HG03439 (cell line): ENCODE measurements around the gene MAP3K19.
"Not testable (repeated sequence)": the region's sequence is repeated elsewhere in the genome, so short reads cannot be mapped to it uniquely, and the experiment has no call there.

ENCODE experiments used
- ATAC-seq: cut with Tn5 transposase; IDR thresholded peaks from one replicate; pipeline ENCODE4 v1.9.1; 2021; ENCODE audit warnings: mild to moderate bottlenecking, moderate library complexity; ENCODE audit not compliant: unreplicated experiment

MAP3K19 gene

DNA sequence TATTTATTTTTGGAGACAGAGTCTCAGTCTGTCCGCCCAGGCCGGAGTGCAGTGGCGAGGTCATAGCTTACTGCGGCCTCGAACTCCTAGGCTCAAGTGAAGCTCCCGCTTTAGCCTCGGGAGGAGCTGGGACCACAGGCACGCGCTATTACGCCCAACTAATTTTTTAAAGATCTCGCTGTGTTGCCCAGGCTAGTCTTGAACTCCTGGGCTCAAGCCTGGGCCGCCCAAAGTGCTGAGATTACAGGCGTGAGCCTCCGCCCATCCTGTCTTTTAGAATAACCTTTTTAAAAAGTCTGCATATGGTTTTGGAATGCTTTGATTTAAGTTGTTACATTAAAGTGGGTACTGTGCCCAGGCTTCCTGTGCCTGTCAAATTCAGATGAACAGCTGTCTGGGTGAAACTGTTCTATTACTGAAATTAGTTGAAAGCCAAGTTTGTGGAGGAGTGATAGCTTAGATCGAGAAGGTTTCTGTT lies 5.8 kb upstream of the MAP3K19 start:
- ATAC-seq: peak; percentile 40

DNA sequence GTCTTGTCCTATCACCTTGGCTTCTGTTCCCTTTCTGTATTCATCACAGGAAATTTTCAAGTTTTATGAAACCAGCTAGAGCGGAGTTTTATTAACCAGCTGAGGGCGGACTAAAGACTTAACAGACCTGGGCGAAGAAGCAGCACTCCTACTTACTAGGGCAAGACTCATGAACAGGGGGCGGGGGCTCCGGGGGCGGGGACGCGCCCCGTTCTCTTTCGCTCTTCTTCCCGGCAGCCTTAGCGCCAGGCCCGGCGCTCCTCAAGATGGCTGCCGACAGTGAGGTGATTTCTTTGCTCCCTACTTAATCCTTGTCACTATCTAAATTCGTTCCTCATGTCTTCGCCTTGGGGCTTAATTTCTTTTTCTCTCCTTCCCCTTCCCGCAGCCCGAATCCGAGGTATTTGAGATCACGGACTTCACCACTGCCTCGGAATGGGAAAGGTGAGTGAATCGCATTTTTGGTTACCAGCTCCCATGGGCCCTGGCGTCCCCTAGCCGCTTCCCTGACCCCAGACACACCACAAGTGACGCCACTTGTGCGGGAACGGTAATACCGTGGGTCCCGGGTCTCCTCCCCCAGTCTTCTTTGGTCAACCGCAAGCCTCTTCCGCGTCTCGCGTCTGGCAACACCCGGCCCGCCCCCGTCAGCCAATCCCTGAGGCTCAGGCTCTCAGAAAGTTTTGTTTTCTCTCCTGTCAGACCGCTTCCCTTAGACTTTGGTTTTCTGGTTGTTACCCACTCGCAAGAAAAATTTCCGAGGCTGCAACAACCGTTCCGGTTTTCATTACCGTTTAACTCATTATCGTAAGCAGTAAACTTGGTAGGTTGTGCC lies 5.0 kb upstream of the MAP3K19 start, which contains the start of gene RAB3GAP1:
Gene RAB3GAP1 (plus strand): TSS at position 251 of the 835 bp plus-strand sequence. CDS start 16 bp downstream, at position 267.
- peak; percentile 79 for ATAC-seq

DNA sequence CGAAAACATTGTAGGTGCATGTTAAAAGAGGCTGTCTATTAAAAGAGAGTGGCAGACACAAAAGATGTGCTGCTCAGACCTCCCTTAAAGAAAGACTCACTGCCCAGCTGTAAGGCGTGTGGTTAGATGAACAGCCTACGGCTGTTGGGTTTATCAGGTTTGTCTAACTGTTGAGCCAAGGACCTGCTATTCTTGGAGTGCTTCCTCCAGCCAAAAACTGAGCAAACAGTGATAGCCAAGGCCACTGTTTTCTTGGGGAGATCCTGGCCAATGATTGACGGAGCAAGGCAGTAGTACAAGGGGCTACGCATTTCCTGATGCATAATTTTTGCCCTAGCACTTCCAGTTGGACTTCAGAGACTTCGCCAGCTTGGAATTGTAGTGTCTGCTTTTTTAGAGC lies 3.4 kb upstream of the MAP3K19 start:
- ATAC-seq: no peak

DNA sequence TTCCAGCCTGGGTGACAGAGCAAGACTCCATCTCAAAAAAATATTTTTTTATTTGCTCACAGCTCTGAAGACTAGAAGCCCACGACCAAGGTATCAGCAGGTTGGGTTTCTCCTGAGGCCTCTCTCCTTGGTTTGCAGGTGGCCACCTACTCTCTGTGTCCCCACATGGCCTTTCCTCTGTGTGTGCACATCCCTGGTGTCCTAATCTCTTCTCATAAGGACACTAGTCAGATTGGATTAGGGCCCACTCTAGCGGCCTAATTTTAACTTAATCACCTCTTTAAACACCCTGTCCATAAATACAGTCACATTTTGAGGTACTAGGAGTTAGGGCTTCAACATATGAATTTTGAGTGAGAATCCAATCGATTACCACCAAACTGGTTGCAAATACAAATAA lies 2.9 kb upstream of the MAP3K19 start:
- no peak for ATAC-seq

DNA sequence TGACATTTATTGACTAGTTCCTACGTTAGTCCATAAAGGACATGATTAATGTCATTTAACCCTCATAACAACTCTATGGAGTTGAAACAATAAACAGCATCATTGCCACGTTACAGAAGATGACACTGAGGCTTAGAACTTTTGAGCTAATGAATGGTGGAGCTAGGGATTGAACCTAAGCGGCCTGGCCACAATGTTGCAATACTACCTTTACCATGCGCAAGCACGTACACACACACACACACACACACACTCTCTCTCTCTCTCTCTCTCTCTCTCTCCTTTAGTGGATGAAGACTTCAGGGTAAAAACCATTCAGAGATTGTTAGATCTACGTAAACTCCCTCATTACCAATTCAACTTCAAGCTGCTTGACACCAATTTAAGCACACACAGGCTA lies 875 bp upstream of the MAP3K19 start:
- no peak for ATAC-seq

DNA sequence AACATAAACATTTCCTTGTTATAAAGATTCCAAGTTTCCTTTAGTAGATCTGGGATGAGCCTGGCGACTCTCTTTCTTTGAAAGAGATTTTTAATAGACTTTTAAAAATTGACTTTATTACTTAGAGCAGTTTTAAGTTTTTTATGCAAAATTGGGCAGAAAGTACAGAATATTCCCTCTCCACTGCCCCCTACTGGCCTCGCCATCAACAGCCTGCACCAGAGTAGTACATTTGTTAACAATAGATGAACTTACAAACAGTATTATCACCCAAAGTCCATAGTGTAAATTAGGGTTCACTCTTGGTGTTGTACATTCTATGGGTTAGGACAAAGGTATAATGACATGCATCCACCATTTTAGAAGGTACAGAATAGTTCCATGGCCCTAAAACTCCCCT lies 3.9 kb downstream of the MAP3K19 start:
- no peak for ATAC-seq

DNA sequence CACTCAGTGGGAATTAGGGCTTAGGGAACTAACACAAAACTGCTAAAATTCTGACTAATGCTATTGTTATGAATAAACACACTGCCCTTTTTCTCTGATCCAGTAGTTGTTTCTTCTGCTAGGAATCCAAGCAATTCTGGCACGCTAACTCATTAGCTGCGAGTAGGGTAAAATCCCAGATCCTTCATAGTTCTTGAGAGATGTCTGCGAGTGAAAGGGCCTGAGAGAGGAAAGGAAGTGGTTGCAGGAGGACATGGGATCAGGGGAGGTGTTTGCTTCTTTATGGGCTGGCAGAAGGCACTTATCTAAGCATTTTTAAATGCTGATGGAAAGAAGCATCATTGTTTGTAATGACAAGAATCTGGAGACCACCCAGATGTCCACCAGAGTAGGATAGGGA lies 9.4 kb downstream of the MAP3K19 start:
- ATAC-seq: no peak

DNA sequence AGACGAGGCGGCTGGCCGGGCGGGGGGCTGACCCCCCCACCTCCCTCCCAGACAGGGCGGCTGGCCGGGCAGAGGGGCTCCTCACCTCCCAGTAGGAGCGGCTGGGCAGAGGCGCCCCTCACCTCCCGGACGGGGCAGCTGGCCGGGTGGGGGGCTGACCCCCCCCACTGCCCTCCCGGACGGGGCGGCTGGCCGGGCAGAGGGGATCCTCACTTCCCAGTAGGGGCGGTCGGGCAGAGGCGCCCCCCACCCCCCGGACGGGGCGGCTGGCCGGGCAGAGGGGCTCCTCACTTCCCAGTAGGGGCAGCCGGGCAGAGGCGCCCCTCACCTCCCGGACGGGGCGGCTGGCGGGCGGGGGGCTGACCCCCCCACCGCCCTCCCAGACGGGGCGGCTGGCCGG lies 14.0 kb downstream of the MAP3K19 start:
- ATAC-seq: not testable (repeated sequence)

DNA sequence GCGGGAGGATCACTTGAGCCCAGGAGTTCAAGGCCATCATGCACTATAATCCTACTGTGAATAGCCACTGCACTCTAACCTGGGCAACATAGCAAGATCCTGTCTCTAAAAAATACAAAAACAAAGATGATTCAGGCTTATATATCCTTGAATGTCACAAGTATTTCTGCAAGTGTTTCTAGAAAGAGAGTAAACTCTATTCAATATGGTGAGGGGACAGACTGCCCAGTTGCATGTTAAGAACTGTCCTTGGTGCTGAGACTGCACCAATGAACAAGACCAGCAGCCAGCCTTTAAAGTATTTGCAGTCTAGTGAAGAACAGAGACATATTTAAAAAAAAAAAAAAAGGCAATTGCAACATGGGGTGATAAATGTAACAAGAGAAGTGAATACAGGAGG lies 16.4 kb downstream of the MAP3K19 start:
- no peak for ATAC-seq

DNA sequence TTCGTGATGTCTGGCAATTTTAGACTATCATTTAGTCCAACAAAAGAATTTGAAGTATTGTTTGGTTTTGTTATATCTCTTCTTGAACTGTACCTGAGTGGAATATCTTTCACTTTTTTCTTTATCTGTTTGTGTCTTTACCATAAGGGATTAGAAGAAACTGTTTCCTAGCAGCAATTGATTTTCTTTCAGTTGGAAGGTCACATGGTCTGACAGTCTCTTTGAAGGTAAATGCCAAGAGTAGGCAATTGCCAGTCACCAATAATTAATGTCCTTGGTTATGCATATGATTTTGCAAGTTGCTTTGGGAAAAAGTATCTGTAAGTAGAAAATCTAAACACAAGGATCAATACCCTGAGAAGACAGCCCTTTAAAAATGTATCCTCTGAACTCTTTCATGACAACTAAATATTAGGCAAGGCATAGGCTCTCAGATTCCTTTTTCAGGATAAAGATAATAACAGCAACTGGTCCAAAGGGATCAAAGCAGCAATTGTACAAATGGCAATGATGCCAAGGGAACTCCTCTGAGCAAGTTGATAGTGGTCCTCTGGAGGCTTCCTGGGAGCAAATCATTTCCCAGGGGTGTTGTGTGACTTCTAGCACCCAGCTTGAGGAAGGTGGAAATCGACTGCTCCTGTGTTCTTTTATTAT lies 17.6 kb downstream of the MAP3K19 start:
- no peak for ATAC-seq

DNA sequence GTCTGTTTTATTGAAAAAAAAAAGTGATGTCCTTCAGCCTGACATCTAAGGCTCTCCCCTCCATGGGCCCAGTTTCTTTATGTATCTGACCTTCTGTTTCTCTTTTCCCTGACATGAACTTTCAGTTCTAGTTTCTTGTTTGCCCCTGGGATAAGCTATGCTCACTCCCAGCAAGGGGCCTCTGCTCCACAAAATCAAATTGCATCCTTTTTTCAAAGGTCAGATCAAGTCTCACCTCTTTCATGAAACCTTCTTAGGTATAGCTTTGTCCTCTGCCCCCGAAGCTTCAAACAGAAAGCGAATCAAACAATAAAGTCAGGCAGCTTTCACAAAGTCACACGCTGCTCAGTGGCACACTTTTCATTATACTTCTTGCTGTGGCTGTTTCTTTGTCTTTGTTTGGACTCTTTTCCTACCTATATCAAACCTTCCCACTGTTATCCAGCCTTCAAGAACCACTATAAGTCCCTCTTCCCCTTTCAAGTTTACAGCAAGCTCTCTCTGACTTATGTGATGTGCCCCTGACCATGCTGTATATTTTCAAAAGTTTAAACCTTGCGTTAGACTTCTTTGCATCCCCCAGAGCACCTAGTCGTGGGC lies 23.3 kb downstream of the MAP3K19 start:
- no peak for ATAC-seq

DNA sequence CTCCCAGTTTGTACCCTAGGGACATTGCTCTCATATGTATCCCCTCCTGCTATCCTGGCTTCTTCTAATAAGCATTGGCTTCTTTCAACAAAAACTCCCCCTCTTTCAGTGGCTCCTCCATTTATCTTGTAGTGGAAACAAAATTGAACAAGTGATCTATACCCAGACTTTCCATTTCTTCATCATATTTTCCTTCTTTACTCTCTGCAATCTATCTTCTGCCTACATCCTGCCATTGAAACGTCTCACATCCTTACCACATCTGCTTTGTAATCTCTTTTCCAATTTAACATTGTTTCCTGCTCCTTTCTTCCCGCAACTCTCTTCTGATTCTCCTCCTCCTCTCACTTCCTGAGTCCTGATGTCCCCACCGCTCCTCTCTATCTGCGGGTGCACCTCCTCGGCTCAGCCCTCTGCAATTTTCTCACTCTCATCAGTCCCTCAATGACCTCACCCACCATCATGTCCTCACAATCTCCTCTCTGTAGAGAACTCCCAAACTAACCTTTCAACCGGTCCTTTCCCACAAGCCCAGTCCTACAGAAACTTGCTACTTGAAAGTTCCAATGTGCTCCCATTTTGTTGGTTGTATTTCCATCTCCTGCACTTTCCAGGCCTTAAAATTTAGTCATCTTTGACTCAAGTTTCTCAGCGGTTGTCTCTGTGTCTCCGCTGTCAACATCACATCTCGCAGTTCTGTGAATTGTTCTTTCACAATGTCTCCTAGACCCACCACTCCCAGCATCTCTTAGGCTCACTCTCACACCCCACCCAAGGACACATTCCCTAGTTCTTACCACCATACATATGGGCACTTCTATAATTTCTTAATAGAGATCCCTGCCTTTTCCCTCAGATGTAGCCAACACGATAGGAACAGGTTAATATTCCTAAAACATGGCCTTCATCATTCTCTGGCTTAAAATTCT lies 24.0 kb downstream of the MAP3K19 start:
- no peak for ATAC-seq

DNA sequence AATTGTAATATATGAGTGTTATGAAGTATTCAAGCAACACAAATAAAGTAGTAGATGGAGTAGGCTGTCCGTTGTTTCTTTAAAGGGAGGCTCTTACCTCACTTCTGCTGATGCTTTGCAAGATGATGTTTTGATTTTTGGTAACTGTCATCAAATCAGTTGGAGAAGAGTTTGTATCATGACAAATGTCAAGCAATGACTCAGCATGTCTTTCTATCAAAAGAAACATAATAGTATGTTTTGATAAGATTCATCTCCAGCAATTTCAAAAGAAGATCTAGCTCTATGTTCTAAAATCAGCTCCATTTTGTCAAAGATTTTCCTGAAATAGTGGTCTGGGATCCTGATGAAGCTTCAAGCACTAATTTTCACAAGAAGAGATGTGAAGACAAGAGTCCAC lies 25.6 kb downstream of the MAP3K19 start:
- ATAC-seq: no peak

DNA sequence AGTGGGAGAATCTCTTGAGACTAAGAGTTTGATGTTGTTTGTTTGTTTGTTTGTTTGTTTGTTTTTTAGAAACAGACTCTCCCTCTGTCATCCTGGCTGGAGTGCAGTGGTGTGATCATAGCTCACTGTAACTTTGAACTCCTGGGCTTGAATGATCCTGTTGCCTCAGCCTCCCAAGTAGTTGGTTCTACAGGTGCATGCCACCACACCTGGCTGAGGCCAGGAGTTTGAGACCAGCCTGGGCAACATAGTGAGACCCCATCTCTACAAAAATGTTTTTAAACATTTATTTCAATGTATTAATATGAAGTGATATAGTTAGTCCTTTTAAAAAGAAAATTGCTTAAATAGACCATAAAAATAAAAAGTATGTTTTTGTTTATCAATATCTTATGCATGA lies 35.6 kb downstream of the MAP3K19 start:
- no peak for ATAC-seq

DNA sequence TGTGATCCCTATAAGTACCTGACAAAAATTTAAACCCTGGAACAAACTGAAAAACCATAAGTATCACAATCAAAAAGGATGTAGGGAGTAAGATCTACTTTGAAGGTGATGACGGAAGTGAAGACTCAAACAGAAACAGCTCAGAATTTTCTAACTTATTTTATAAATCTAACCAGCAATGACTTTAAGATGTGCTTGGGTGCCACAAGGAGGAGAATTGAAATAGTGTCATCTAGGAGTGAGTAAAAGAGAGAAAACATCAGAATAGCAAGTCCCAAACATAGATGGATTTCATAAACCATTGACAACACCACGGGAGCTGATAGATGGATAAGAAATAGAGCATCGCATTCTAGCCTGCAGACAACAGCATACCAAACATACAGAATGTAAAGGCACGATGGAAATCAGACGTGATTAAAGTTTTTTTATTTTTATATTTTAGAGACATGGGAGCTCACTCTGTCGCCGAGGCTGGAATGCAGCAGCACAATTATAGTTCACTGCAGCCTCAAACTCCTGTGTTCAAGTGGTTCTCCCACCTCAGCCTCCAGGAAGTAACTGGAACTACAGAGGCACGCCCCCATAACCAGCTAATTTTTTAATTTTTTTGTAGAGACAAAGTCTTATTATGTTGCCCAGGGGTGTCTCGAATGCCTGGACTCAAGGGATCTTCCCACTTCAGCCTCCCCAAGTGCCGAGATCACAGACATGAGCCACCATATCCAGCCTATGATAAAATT lies 36.9 kb downstream of the MAP3K19 start:
- no peak for ATAC-seq

DNA sequence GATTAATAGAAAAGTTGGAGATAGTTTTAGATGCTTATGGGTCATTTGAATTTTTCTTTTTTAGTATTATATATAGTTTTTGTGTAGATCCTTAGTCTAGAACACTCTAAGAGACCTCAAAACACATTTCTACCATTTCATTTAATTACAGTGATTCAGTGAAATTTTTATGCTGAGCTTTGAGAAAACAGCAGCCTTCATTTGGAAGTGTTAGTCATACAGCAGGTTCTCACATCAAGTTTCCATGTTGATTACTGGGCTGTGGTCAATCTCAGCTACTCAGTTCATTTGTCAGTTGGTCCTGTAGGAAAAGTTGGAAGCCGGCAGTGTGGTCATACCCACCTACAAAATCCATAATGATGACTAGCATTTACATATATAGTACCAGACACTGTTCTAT lies 37.9 kb downstream of the MAP3K19 start:
- ATAC-seq: no peak

DNA sequence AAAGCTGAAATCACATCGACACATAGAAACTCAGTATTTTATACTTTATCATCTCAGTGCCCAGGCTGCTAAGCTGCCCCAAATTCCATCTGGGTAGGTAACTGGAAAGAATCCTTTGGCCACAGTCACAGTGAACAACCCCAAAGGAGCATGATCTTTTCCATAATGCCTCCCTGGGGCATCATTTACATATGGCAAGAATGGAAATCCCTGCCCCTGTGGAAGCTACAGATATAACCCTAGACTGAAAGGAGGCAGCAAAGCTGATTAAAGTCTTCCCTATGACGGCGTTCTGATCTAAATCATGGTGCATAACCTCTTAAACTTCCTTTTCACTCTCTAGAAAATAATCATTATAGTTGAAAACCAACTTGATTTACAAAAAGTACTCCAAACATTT lies 41.5 kb downstream of the MAP3K19 start:
- no peak for ATAC-seq

DNA sequence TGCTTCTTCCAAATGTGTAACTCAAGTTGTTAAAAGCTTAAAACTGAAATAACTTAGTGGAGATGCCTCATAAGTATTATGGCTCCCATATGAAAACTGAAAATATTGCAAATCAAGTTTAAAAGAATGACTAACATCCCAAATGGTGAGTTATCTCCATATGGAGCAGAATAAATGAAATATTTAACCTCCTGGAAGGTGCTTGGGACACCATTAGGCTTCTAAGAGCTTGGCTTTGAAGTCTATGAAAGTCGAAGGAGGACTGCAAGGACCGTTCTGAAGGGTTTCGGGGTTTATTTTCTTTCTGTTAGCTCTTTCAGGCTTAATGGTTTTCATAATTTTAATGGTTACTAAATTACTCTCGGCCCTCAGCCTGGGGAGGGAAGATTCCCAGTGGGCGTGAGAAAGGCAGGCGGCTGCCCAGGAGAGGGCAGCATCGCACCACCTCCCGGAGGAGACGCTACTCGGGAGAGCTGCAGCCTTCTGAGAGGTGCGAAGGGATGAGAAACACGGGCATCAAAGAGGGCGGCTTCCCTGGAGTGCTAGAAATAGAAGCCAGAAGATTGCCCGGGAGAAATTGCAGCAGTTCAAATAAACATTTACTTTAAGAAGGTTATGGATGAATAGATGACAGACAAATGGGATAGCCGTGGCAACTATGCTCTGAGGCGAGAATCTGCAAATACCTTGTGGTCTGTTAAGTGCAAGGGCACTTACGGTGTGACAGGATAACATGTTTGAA lies 43.1 kb downstream of the MAP3K19 start:
- no peak for ATAC-seq

DNA sequence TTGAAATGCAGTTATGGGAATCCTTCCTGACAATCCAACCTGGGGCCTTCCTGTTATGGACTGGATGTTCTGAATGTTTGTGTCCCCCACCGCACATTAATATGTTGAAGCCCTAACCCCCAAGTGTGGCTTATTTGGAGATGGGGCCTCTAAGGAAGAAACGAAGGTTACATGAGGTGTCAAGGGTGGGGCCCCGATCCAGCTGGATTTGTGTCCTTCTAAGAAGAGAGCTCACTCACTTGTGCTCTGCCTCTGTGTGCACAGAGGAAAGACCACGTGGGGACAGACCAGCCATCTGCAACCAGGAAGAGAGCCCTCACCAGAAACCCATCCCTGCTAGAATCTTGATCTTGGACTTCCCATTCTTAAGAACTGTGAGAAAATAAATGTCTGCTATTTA lies 44.4 kb downstream of the MAP3K19 start:
- no peak for ATAC-seq
